ENCODE data around the gene WDR20.
"Not testable (repeated sequence)": the region's sequence is repeated elsewhere in the genome, so short reads cannot be mapped to it uniquely, and the experiment has no call there.

WDR20 gene

DNA sequence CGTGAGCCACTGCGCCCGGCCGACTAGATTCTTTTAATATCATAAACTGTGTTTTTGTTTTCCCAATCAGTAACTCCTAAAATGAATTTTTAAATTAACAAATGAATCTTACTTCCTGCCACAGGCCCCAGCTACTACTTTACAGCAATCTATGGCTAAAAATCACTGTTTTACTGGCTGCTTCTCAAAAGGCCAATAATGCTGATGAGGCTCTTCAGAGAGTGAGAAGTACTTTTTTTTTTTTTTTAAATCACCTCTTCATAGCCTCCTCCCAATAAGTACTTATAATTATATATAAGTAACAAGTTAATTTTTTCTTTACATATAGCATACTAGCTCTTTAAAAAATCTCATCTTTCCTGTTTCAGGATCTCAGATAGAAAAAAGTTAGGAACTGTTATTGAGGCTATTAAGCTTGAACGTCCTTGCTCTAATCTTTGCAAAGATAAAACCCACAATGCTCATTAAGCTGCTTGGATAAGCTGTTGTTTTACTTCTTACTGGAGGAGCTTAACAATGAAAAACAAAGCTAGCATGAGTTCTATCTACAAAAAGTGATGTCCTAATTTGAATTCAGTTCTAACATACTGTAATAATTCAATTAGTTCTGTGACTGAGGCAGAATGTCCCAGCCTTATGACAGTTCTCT, 12.8 kb upstream of the WDR20 start:
- in situ Hi-C loops (cut with MboI; ENCODE audit: low sequenced_read_pairs): no loop called here

DNA sequence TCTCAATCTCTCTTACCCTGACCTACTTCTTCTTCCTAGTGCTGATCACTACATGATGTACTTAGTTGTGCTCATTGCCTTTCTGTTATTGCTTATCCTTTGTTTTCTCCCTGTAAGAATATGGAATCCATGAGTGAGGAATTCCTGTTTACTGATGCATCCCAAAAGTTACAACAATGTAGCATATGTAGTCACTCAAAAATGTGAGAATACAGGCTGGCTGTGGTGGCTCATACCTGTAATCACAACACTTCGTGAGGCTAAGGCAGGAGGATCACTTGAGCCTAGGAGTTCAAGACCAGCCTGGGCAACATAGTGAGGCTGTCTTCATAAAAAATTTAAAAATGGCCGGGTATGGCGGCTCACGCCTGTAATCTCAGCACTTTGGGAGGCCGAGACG, 8.0 kb upstream of the WDR20 start:
- in situ Hi-C loops (cut with MboI; ENCODE audit: low sequenced_read_pairs): no loop called here

DNA sequence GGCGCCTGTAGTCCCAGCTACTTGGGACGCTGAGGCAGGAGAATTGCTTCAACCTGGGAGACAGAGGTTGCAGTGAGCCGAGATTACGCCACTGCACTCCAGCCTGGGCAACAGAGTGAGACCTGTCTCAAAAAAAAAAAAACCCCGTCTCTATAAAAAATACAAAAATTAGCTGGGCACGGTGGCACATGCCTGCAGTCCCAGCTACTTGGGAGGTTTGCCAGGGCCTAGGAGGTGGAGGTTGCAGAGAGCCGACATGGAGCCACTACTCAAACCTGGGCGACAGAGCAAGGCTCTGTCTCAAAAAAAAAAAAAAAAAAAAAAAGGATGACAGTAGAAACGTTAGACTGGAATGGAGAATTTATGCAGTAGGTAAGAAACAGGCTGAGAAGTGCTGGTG, 5.7 kb upstream of the WDR20 start:
- in situ Hi-C loops (cut with MboI; ENCODE audit: low sequenced_read_pairs): not testable (repeated sequence)

DNA sequence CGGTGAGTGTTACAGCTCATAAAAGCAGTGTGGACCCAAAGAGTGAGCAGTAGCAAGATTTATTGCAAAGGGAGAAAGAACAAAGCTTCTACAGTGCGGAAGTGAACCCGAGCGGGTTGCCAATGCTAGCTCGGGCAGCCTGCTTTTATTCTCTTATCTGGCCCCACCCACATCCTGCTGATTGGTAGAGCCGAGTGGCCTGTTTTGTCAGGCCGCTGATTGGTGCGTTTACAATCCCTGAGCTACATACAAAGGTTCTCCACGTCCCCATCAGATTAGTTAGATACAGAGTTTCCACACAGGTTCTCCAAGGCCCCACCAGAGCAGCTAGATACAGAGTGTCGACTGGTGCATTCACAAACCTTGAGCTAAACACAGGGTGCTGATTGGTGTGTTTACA, 5.0 kb upstream of the WDR20 start:
- in situ Hi-C loops (cut with MboI; ENCODE audit: low sequenced_read_pairs): not testable (repeated sequence)

DNA sequence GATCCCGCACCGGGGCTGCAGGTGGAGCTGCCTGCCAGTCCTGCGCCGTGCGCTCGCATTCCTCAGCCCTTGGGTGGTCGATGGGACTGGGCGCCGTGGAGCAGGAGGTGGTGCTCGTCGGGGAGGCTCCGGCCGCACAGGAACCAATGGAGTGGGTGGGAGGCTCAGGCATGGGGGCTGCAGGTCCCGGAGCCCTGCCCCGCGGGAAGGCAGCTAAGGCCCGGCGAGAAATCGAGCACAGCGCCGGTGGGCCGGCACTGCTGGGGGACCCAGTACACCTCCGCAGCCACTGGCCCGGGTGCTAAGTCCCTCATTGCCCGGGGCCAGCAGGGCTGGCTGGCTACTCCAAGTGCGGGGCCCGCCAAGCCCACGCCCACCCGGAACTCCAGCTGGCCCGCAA, 4.2 kb upstream of the WDR20 start:
- in situ Hi-C loops (cut with MboI; ENCODE audit: low sequenced_read_pairs): not testable (repeated sequence)

DNA sequence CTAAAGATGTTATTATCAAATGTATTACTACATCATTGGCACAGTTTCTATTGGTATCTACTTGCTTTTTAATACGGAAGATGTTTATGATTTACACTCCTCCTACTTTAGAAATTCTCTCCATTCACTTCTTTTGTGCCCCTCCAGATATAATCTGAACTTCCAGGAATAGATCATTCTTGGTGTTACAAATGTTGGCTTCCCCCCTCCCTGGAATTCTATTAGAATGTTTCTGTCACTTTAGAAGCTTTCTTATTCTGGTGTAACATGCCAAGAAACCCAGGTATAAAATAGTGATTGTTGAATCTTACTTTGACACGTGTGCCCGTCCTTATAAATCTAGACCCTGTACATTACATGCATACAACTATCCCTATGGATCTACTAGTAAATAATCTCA, 1.2 kb upstream of the WDR20 start:
- in situ Hi-C loops (cut with MboI; ENCODE audit: low sequenced_read_pairs): no loop called here

DNA sequence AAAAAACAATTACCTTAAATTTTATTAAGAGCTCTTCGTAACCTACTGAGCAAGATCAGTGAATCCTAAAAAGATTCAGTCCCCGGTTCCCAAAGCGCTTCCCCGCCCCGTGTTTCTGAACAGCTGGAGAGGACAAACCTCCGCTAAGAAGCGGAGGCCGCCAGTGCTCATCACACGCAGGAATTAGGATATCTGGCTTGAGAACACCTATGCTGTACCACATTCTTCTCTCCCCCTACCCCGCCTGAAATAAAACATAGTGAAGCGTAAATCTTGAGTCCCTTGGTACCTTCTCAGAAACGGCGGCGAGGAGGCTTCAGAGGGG, 774 bp upstream of the WDR20 start:
- in situ Hi-C loops (cut with MboI; ENCODE audit: low sequenced_read_pairs): no loop called here

DNA sequence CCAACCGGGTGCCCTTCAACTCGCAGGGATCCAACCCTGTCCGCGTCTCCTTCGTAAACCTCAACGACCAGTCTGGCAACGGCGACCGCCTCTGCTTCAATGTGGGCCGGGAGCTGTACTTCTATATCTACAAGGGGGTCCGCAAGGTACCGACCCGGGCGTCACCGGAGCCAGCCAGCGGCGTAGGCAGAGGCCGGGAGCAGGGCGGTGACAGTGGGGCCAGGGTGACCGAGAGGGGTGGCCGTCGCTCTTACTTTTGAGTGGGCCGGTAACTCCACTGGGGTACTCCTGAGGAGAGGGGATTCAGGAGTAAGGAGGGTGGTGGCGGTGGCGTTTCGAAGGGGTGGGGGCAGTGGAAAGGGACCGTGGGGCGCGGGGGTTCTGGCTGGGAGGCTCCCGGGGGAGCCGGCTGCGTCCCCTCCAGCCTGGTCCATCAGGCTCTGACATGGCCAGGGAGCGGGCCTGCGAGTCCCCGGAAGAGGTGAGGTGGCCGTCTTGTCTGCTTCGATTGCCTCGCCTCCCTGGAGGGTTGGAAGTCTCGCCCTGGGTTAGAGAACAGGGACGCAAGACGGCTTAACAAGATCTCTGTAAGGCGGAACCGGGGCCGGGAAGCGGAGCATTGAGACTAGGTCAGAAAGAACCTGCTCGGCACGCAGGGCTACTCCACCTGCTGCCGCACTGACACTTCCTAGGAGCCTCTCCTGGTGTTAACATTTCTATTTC, 491 bp downstream of the WDR20 start:
- in situ Hi-C loops (cut with MboI; ENCODE audit: low sequenced_read_pairs): no loop called here

DNA sequence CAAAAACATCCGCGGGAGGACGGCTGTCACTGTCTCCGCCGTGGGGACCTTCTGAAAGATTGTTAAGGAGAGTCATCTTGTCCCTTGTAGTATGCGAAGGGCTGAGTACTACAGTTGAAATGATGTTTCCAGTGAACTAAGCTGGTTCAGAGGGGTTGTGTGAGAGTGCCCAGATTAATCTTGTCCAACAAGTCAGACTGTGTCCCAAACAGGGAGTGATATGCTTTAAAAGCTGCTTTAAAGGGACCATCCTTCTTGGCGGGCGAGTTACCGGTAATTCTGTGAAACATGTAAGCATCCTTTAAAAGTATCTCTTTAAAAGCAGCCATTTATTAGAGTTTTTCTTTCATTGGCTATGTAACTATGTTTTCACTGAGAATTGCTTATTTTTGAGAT, 1.1 kb downstream of the WDR20 start:
- in situ Hi-C loops (cut with MboI; ENCODE audit: low sequenced_read_pairs): no loop called here

DNA sequence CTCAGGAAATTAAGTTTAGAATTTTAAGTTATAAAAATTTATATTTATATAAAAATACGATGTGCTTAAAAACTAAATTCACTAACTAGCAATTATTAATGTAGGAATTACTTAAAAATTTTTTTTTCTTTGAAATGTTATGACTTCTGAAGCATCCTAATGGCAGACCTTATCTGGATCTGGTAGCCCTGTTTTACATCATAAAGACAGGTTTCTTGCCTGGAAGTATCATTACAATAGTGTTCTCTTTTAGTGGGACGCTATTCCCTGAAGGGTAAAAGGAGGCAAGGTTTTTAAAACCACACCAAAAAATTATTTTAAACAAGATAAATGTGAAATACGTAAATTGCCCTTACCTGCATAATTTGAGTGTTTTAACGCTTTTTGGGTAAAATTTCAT, 2.1 kb downstream of the WDR20 start:
- in situ Hi-C loops (cut with MboI; ENCODE audit: low sequenced_read_pairs): no loop called here

DNA sequence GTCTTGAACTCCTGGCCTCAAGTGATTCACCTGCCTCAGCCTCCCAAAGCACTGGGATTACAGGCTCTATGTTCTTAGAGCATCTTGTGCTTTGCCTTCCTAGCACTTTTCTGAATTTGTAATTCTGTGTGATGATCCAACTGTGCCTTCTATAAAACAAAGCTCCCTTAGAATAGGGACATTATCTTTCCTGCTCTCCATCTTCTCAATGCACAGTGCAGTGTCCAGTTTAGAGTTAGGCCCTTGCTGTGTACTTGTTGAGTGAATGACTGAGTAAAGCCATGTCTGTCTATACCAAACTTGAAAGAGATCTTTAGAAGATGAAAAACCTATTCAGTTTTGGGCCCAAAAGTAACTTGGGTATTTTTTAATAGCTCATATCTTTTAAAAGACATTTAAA, 5.2 kb downstream of the WDR20 start:
- in situ Hi-C loops (cut with MboI; ENCODE audit: low sequenced_read_pairs): no loop called here

DNA sequence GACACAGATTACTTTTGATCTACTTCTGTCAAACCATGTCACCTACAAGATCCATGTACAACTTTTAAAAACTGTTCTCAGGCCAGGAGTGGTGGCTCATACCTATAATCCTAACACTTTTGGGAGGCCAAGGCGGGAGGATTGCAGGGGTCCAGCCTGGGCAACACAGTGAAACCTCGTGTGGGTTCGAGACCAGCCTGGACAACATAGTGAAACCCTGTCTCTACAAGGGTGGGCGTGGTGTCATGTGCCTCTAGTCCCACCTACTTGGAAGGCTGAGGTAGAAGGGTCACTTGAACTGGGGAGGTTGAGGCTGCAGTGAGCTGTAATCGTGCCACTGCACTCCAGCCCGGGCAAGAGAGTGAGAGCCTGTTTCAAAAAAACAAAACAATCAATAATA, 5.7 kb downstream of the WDR20 start:
- in situ Hi-C loops (cut with MboI; ENCODE audit: low sequenced_read_pairs): no loop called here

DNA sequence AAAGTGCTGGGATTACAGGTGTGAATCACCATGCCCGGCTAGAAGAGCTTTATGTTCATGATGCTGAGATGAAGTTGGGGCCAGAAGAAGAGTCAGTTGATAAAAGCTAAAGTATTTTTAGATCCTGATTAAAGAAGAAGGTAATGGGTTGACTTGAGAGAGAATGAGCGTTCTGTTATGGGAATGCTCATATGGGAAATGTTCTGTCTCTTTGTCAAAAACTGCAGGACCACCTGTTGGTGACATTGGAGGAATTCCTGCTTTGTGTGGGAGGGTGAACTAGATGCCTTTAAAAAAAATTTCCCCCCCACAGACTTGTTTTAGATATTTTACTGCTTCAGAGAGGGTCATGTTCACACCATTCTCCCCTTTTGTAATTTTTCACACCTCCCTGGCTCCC, 6.7 kb downstream of the WDR20 start:
- in situ Hi-C loops (cut with MboI; ENCODE audit: low sequenced_read_pairs): no loop called here

DNA sequence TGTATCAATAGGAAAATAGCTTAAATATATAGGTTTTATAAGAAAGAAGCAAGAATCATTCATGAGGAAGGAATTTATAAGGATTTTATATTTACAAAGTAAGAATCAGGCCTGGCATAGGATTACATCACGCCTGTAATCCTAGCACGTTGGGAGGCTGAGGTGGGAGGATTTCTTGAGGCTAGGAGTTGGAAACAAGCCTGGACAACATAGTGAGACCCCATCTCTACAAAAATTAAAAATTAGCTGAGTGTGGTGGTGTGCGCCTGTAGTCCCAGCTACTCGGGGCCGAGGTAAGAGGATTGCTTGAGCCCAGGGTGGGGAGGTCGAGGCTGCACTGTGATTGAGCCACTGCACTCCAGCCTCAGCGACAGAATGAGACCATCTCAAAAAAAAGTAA, 10.4 kb downstream of the WDR20 start:
- in situ Hi-C loops (cut with MboI; ENCODE audit: low sequenced_read_pairs): no loop called here

DNA sequence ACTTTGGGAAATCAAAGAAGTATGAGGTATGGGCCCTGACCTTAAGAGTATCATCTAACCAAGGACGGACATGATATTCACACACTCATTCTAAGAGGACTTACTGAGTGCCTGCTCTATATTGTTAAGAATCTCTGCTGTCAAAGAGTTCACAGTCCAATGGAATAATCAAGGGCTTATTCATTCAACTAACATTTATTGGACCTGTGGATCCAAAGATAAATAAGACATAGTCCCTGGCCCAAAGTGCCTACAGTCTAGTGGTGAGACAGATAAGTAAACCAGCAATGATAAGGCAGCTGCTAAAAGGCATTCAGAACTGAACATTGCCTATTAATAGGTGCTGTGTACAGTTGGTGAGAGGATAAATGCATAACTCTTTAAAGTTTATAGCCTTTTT, 11.0 kb downstream of the WDR20 start:
- in situ Hi-C loops (cut with MboI; ENCODE audit: low sequenced_read_pairs): no loop called here

DNA sequence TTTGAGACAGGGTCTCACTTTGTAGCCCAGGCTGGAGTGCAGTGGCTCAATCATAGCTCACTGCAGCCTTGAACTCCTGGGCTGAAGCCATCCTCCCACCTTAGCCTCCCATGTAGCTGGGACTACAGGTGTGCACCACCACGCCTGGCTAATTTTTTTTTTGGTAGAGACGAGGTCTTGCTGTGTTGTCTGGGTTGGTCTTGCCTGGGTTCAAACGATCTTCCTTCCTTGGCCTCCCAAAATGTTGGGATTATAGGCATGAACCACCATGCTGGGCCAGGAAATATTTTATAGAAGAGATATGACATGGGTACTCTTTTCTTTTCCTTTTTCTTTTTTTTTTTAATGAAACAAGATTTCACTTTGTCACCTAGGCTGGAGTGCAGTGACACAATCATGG, 11.7 kb downstream of the WDR20 start:
- in situ Hi-C loops (cut with MboI; ENCODE audit: low sequenced_read_pairs): not testable (repeated sequence)

DNA sequence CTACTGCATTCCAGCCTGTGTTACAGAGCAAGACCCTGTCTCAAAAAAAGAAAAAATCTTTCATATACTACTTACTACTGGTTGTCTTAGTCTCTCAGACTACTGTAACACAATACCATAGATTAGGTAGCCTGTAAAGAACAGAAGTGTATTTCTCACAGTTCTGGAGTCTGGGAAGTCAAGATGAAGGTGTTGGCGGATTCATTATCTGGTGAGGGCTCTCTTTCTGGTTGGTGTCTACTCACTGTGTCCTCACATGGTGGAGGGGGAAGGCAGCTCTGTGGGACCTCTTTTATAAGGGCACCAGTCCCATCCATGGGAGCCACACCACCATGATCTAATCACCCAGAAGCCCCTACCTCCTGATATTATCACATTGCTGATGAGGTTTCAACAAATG, 14.4 kb downstream of the WDR20 start:
- in situ Hi-C loops (cut with MboI; ENCODE audit: low sequenced_read_pairs): no loop called here

DNA sequence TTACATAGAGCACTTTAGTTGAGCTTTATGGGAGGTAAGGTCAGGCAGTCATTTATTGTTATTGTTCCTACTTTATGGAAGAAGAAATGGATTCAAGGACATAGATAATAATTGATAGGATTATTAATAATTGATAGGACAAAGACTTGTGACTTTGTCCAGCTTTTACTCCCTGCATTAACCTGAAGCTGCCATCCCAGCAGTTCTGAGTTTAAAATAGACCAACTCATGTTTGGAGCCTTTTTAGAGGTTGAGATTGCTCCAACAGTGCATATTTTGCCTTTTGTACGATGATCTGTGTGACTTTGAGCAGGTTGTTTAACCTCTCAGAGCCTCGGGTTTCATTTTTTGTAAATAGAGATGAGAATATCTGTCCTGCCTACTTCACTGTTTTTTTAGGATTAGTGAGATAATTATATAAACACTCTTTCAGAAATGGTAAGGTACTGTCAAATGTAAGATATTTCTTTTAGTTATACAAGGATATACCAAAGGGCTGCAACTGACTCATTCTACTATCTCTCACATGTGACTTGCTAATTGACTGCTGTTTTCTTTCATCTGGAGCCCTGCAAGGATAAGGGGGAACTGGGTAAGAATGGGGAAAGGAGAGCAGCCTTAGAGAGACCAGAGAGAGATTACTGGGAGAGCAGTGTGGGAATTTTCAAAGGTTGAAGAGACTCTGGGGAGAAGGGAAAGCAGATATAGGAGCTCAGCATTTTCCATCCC, 15.3 kb downstream of the WDR20 start:
- in situ Hi-C loops (cut with MboI; ENCODE audit: low sequenced_read_pairs): no loop called here

DNA sequence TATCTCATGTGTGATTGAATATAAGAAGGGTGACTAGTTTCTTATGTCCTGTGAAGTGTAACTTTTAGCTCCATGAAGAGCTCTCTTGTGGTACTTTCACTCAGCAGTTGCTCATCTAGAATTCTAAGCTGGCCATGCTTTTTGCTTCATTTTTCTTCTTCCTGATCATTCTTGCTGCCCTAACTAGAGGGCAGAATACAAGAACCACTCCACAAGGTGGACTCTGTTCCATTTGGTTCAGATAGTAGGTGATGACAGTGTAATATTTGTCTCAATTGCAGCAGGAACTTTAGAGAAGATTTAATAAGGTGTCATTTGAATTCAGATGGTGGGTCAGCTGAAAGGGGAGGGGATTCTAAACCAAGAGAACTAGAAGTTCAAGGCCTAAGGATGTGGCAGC, 17.6 kb downstream of the WDR20 start:
- in situ Hi-C loops (cut with MboI; ENCODE audit: low sequenced_read_pairs): no loop called here

DNA sequence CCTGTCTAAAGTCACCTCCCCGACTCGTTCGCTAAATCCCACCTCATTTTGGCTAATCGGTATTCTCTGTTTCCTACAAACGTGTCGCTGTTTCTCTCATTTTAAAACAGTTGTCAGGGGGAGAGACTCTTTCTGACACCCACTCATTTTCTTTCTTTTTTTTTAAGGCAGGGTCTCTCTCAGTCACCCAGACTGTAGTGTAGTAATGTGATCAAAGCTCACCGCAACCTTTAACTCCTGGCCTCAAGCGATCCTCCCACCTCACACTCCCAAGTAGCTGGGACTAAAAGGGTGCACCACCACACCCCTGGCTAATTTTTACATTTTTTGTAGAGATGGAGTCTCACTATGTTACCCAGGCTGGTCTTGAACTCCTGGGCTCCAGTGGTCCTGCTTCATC, 19.1 kb downstream of the WDR20 start:
- in situ Hi-C loops (cut with MboI; ENCODE audit: low sequenced_read_pairs): no loop called here

DNA sequence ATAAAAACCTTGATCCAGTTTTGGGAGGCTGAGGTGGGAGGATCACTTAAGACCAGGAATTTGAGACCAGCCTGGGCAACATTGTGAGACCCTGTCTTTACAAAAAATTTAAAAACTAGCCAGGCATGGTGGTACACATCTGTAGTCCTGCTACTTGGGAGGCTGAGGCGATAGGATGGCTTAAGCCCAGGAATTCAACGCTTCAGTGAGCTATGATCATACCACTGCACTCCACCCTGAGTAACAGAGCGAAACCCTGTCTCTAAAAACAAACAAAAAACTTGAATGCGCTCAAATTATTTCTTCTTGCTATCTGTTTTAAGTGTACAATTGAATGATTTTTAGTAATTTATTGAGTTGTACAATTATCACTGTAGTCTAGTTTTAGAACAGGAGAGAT, 20.1 kb downstream of the WDR20 start:
- in situ Hi-C loops (cut with MboI; ENCODE audit: low sequenced_read_pairs): no loop called here

DNA sequence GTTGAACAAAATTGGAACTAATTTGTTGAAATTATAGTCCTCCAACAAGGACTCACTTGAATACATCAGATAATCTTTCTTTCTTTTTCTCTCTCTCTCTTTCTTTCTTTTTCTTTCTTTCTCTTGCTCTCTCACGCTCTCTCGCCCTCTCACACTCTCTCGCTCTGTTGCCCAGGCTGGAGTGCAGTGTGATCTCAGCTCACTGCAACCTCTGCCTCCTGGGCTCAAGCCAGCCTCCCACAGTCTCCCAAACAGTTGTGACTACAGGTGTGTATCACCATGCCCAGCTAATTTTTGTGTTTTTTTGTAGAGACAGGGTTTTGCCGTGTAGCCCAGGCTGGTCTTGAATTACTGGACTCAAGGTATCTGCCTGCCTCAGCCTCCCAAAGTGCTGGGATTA, 22.8 kb downstream of the WDR20 start:
- in situ Hi-C loops (cut with MboI; ENCODE audit: low sequenced_read_pairs): no loop called here
